ENCODE measurements around the gene TNNI3K.

The TNNI3K gene

GRCh38 chr1:74437035-74437434 is 201.8 kb downstream of the TNNI3K start:
- no peak for DNase-seq (ENCODE audit: low read depth)

GRCh38 chr1:74452035-74452434 is 216.8 kb downstream of the TNNI3K start:
- no peak for DNase-seq (ENCODE audit: low read depth)

- DNase-seq (ENCODE audit: low read depth) = no peak
Measured at GRCh38 chr1:74453277-74453676, 218.1 kb downstream of the TNNI3K start.

- DNase-seq (ENCODE audit: low read depth) = no peak
Measured at GRCh38 chr1:74455390-74455789, 220.2 kb downstream of the TNNI3K start.

GRCh38 chr1:74457253-74457652 is 222.1 kb downstream of the TNNI3K start:
- DNase-seq (ENCODE audit: low read depth) = no peak

GRCh38 chr1:74463333-74463988 is 228.3 kb downstream of the TNNI3K start:
- no peak for DNase-seq (ENCODE audit: low read depth)

- no peak for DNase-seq (ENCODE audit: low read depth)
Measured at GRCh38 chr1:74464037-74464436, 228.8 kb downstream of the TNNI3K start.

GRCh38 chr1:74465193-74465681 is 230.1 kb downstream of the TNNI3K start:
- no peak for DNase-seq (ENCODE audit: low read depth)

GRCh38 chr1:74467786-74468377 is 232.7 kb downstream of the TNNI3K start:
- no peak for DNase-seq (ENCODE audit: low read depth)

- no peak for DNase-seq (ENCODE audit: low read depth)
Measured at GRCh38 chr1:74468982-74469603, 233.9 kb downstream of the TNNI3K start.

GRCh38 chr1:74470251-74470650 is 235.1 kb downstream of the TNNI3K start:
- DNase-seq (ENCODE audit: low read depth) = no peak

- no peak for DNase-seq (ENCODE audit: low read depth)
Measured at GRCh38 chr1:74470936-74471335, 235.7 kb downstream of the TNNI3K start.

GRCh38 chr1:74471470-74471869 is 236.3 kb downstream of the TNNI3K start:
- no peak for DNase-seq (ENCODE audit: low read depth)

GRCh38 chr1:74474585-74474984 is 239.4 kb downstream of the TNNI3K start:
- no peak for DNase-seq (ENCODE audit: low read depth)

GRCh38 chr1:74478979-74479378 is 243.8 kb downstream of the TNNI3K start:
- no peak for DNase-seq (ENCODE audit: low read depth)

GRCh38 chr1:74480068-74480467 is 244.9 kb downstream of the TNNI3K start:
- DNase-seq (ENCODE audit: low read depth) = no peak

GRCh38 chr1:74481607-74482006 is 246.4 kb downstream of the TNNI3K start:
- DNase-seq (ENCODE audit: low read depth) = no peak

GRCh38 chr1:74485622-74486021 is 250.4 kb downstream of the TNNI3K start:
- no peak for DNase-seq (ENCODE audit: low read depth)

GRCh38 chr1:74486036-74486435 is 250.8 kb downstream of the TNNI3K start:
- no peak for DNase-seq (ENCODE audit: low read depth)

GRCh38 chr1:74496669-74497068 is 261.5 kb downstream of the TNNI3K start:
- no peak for DNase-seq (ENCODE audit: low read depth)

- no peak for DNase-seq (ENCODE audit: low read depth)
Measured at GRCh38 chr1:74498901-74499300, 263.7 kb downstream of the TNNI3K start.

- no peak for DNase-seq (ENCODE audit: low read depth)
Measured at GRCh38 chr1:74502432-74502831, 267.2 kb downstream of the TNNI3K start.

GRCh38 chr1:74502858-74503257 is 267.7 kb downstream of the TNNI3K start:
- no peak for DNase-seq (ENCODE audit: low read depth)
